ENCODE data around the gene PRELID3B. TPM values are rescaled to one million over a fixed set of nuclear protein-coding genes. Genes with fewer than 3 reads are reported as not detected.
A peak's percentile ranks its signal among the peaks of the same experiment; 100 is the strongest.

The PRELID3B gene
- total and polyA plus RNA-seq, 2 of the 13 experiments (the other 11 are each of a cell fraction or from before 2014, with no cell fraction given) = 23.3 to 42.6 TPM

GRCh38 chr20:59043698-59044097 lies 1.1 kb upstream of the PRELID3B start:
- Histone ChIP-seq H3K79me2 (ENCODE audit: insufficient read depth, low read length) (peaks cover 21% of the 10 kb centered on the region), H3K4me3 (replicated peaks in 1 of 3; ENCODE audit: insufficient read depth in 1 of 3, low read depth in 2 of 3, low read length in 3 of 3) (no peak overlapping the region), H3K27ac (ENCODE audit: extremely low read length, insufficient read depth, low read length) (no peak overlapping the region), H3K9ac (ENCODE audit: insufficient read depth, low read depth, low read length) (no peak overlapping the region), H3K4me1 (ENCODE audit: insufficient read depth, low read length) (peaks cover 33% of the 10 kb centered on the region), H4K20me1 (ENCODE audit: insufficient read depth, low read length) (no peaks in the 10 kb centered on the region), H2AFZ (ENCODE audit: low read length) (no peak overlapping the region), H3K9me3 (ENCODE audit: low read length) (no peaks in the 10 kb centered on the region), H3K27me3 (ENCODE audit: control insufficient read depth in 1 of 2, insufficient read depth in 2 of 2, low read length in 2 of 2) (peaks cover 2 to 3% of the 10 kb centered on the region in 2 experiments; a peak in 2 of 5 replicates), H3K36me3 (replicated peaks in 1 of 2; ENCODE audit: control insufficient read depth in 1 of 2, insufficient read depth in 2 of 2, low read length in 2 of 2) (no peaks in the 10 kb centered on the region), H3K4me2 (ENCODE audit: low read depth, low read length) (no peak overlapping the region)
- ChIA-PET POLR2A (interaction anchor here (3.0 kb wide), 1 partner anchor 12 kb away, joined by 21 read pairs; the partner anchor contains the start of gene ATP5F1E), CTCF (ENCODE audit: low intra/inter-chr PET ratio, low total read pairs) (no interaction called here)
- TF ChIP-seq ZNF543 (CRISPR knock-in tag; IDR thresholded peaks at IDR 0.05) = no peak
- no TSS peak for BruUV-seq (replicated peaks)
- in situ Hi-C loops (cut with HindIII; ENCODE audit: extremely low pct_ligation_motif_present, low pct_unique_long_range_greater_than_20kb) (no loop called here), intact Hi-C loops (cut with micrococcal nuclease; ENCODE audit: unreplicated experiment) (no loop called here)
- no peak for FAIRE-seq
- DNase-seq (ENCODE audit: low spot score) = no peak
- WGBS (ENCODE audit: low lambda C conversion rate) = 51% methylated on average over 3 of the region's 3 CpGs
- no peak for ATAC-seq

GRCh38 chr20:59042796-59043631 lies 428 bp upstream of the PRELID3B start:
- peak; percentile 56 for DNase-seq (ENCODE audit: low spot score)
- ChIA-PET CTCF (ENCODE audit: low intra/inter-chr PET ratio, low total read pairs) (no interaction called here), POLR2A (interaction anchor here (1.4 to 3.0 kb wide), 2 partner anchors 11 to 154 kb away, joined by 4 to 21 read pairs; partner anchors contain the start of gene ATP5F1E)
- Histone ChIP-seq H3K4me1 (ENCODE audit: insufficient read depth, low read length) (peaks cover 26% of the 10 kb centered on the region), H3K79me2 (ENCODE audit: insufficient read depth, low read length) (peaks cover 23% of the 10 kb centered on the region), H3K4me3 (replicated peaks in 1 of 3; ENCODE audit: insufficient read depth in 1 of 3, low read depth in 2 of 3, low read length in 3 of 3) (peak overlapping the region; percentile 20 to 67 (median 61); a peak in 4 of 6 replicates), H3K36me3 (replicated peaks in 1 of 2; ENCODE audit: control insufficient read depth in 1 of 2, insufficient read depth in 2 of 2, low read length in 2 of 2) (no peaks in the 10 kb centered on the region), H3K4me2 (ENCODE audit: low read depth, low read length) (peak overlapping the region; percentile 56), H3K9me3 (ENCODE audit: low read length) (no peaks in the 10 kb centered on the region), H3K9ac (ENCODE audit: insufficient read depth, low read depth, low read length) (no peak overlapping the region), H2AFZ (ENCODE audit: low read length) (no peak overlapping the region), H3K27ac (ENCODE audit: extremely low read length, insufficient read depth, low read length) (peak overlapping the region; percentile 46), H3K27me3 (ENCODE audit: control insufficient read depth in 1 of 2, insufficient read depth in 2 of 2, low read length in 2 of 2) (peaks cover 2 to 3% of the 10 kb centered on the region in 2 experiments; a peak in 2 of 5 replicates), H4K20me1 (ENCODE audit: insufficient read depth, low read length) (no peaks in the 10 kb centered on the region)
- intact Hi-C loops (cut with micrococcal nuclease; ENCODE audit: unreplicated experiment) (no loop called here), in situ Hi-C loops (cut with HindIII; ENCODE audit: extremely low pct_ligation_motif_present, low pct_unique_long_range_greater_than_20kb) (no loop called here)
- no peak for FAIRE-seq
- 77% methylated on average over 62 of the region's 66 CpGs for WGBS (ENCODE audit: low lambda C conversion rate)
- no TSS peak for BruUV-seq (replicated peaks)
- ATAC-seq = peak; percentile 86
- no peak for TF ChIP-seq JUN (CRISPR knock-in tag; IDR thresholded peaks at IDR 0.05)
- TF ChIP-seq SCMH1 (CRISPR knock-in tag; IDR thresholded peaks at IDR 0.05; ENCODE audit: borderline replicate concordance) = no peak
- no peak for TF ChIP-seq SP1 (IDR thresholded peaks at IDR 0.05)
- peak; percentile 19; the same call in 1 of the 2 replicates for TF ChIP-seq SP1 (CRISPR knock-in tag; IDR thresholded peaks at IDR 0.05)
- TF ChIP-seq RBM39 (IDR thresholded peaks at IDR 0.05; ENCODE audit: low read depth, low read length, poor library complexity, severe bottlenecking) = no peak
- peak; percentile 100 for TF ChIP-seq MYPOP (CRISPR knock-in tag; IDR thresholded peaks at IDR 0.05)
- no peak for TF ChIP-seq BRF2 (CRISPR knock-in tag; IDR thresholded peaks at IDR 0.05)
- TF ChIP-seq ZNF546 (CRISPR knock-in tag; conservative IDR thresholded peaks at IDR 0.05) = 0 out of 2 replicates have a peak, but pooled peaks have one; percentile 5
- no peak for TF ChIP-seq MAZ (IDR thresholded peaks at IDR 0.05; ENCODE audit: borderline replicate concordance, low read depth, low read length)
- TF ChIP-seq MAZ (CRISPR knock-in tag; IDR thresholded peaks at IDR 0.05; ENCODE audit: low read depth) = 0 out of 2 replicates have a peak, but pooled peaks have one; percentile 19
- no peak for TF ChIP-seq SSRP1 (CRISPR knock-in tag; IDR thresholded peaks at IDR 0.05)
- TF ChIP-seq ZNF34 (CRISPR knock-in tag; IDR thresholded peaks at IDR 0.05; ENCODE audit: borderline replicate concordance) = 0 out of 2 replicates have a peak, but pooled peaks have one; percentile 17
- TF ChIP-seq, protein P1, sequence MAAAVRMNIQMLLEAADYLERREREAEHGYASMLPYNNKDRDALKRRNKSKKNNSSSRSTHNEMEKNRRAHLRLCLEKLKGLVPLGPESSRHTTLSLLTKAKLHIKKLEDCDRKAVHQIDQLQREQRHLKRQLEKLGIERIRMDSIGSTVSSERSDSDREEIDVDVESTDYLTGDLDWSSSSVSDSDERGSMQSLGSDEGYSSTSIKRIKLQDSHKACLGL (CRISPR knock-in tag; IDR thresholded peaks at IDR 0.05) = no peak
- TF ChIP-seq ONECUT2 (CRISPR knock-in tag; IDR thresholded peaks at IDR 0.05) = no peak

All from HepG2 (cell line).